Pancreas (tissue), 10 donors: ENCODE results near the gene GCN1. TPM values are rescaled to one million over a fixed set of nuclear protein-coding genes. Genes with fewer than 3 reads are reported as not detected.
A peak's percentile ranks its signal among the peaks of the same experiment; 100 is the strongest.

Experiments used
- ATAC-seq, 4 donors: fragments of 200-7000 bp; cut with Tn5 transposase; one replicate each; pipeline versions ENCODE4 v1.8.0 to v1.9.1; 2020; ENCODE audit warnings: mild to moderate bottlenecking in 4 of 4, moderate library complexity in 4 of 4
- DNase-seq, 6 donors: peaks; one replicate each; pipeline ENCODE4 v3.0.0-alpha.2; 2020
- FAIRE-seq: peaks from 2 replicates; lab custom pipeline; 2012; peaks lifted over from hg19 to GRCh38; lab: Jason Lieb, UNC
- H3K27ac ChIP-seq, 4 donors: fragments of 200-600 bp; sonication (generic); 1 replicate in 3 of 4; 2 replicates in 1 of 4; pipeline versions ENCODE4 v1.5.0 to v1.8.0; 2020
- H3K27me3 ChIP-seq, 4 donors: fragments of 200-600 bp; one replicate each; pipeline ENCODE4 v1.8.0; 2021
- H3K36me3 ChIP-seq, 3 donors: fragments of 200-600 bp; sonication (generic) in 1 of 3; one replicate each; pipeline versions ENCODE4 v1.5.0 to v1.8.0; 2020 to 2021
- H3K4me1 ChIP-seq, 3 donors: fragments of 200-600 bp; one replicate each; pipeline ENCODE4 v1.8.0; 2021
- H3K4me3 ChIP-seq, 4 donors: fragments of 200-600 bp; sonication (generic) in 2 of 4; one replicate each; pipeline versions ENCODE4 v1.5.0 to v1.8.0; 2020 to 2021
- H3K9me3 ChIP-seq, 4 donors: fragments of 200-600 bp; one replicate each; pipeline ENCODE4 v1.8.0; 2021
- CTCF ChIP-seq, 4 donors: fragments of 200-600 bp; sonication (generic) in 3 of 4; IDR thresholded peaks; one replicate each; pipeline versions ENCODE4 v1.5.0 to v1.8.0; 2021; ENCODE audit warnings: antibody characterized with exemption in 4 of 4
- WGBS, 2 donors: extraction: QIAGEN DNeasy Blood & Tissue Kit; methylation state at CpG; one replicate each; pipeline ENCODE4 v1.1.7; 2013; 5-methylcytosine and 5-hydroxymethylcytosine counted together
- intact Hi-C, 3 donors: fragments of 100-400 bp; cut with DNase I; formaldehyde crosslinking; loops; one replicate each; pipeline versions ENCODE4 v1.11.1 to v1.14.2; 2022
- polyA plus RNA-seq, 2 donors: library from polyadenylated mRNA; stranded (reverse); fragments of 200-250 nt; gene quantifications; one replicate each; pipeline ENCODE4 v1.2.3, GENCODE V29; 2013
- total RNA-seq, 6 donors: library from RNA; stranded (reverse); fragmentation: NEBNext Ultra II Directional in 4 of 6; extraction: Animal tissue kit (Norgen Biotek cat#: 25700) in 4 of 6; gene quantifications; one replicate each; pipeline versions ENCODE4 v1.2.1 to v1.2.4, GENCODE V29; 2021 to 2023
- donor health status: healthy with polysubstance abuse.
- donor health status: DM: no; HTN: no; CAD: no; lungs with moderate emphysema.
- donor health status: DM: no; HTN: no; CAD: no.
- donor health status: control.
- donor health status: control.
- donor health status: Bipolar disorder and iron deficiency.
- donor health status: DM: yes; HTN: yes; CAD: no.
- donor health status: DM: no; HTN: no; CAD: no.
- donor health status: DM: no; HTN: no; CAD: no.
- donor health status: DM: yes; HTN: yes; CAD: no.

The GCN1 gene
- total and polyA plus RNA-seq, 8 donors, result 18.9 to 54.1 (median 37.7) TPM

GRCh38 chr12:120216742-120217605 is 22.5 kb upstream of the GCN1 start:
- WGBS, 2 donors, result 89 to 92% methylated on average over 32 of the region's 32 CpGs

GRCh38 chr12:120215766-120216735 is 21.5 kb upstream of the GCN1 start:
- H3K27me3 ChIP-seq, result no peaks in the 10 kb centered on the region

More at GRCh38 chr12:120216742-120217605, 22.5 kb upstream of the GCN1 start:
- no peak overlapping the region for H3K27ac ChIP-seq
- H3K27me3 ChIP-seq, result no peaks in the 10 kb centered on the region
- peaks cover 0 to 62% (median 12%) of the 10 kb centered on the region in 3 donors for H3K36me3 ChIP-seq
- H3K9me3 ChIP-seq, result no peaks in the 10 kb centered on the region
- intact Hi-C loops, result loop anchor here in 1 of 3 donors (10.0 kb wide), 1 partner anchor 48 kb away; the partner anchor contains the start of gene PXN
- no peak for TF ChIP-seq CTCF (IDR thresholded peaks at IDR 0.05)
- H3K4me3 ChIP-seq, result no peak overlapping the region
- no peak for ATAC-seq
- peak in 1 of 6 donors; percentile 77 for DNase-seq
- FAIRE-seq, result no peak
- H3K4me1 ChIP-seq, result no peaks in the 10 kb centered on the region

GRCh38 chr12:120215357-120215735 is 20.8 kb upstream of the GCN1 start:
- 92 to 96% methylated on average over 15 of the region's 15 CpGs for WGBS, 2 donors
- FAIRE-seq, result no peak
- no peak overlapping the region for H3K27ac ChIP-seq
- DNase-seq, result no peak
- ATAC-seq, result no peak
- no peak overlapping the region for H3K4me3 ChIP-seq
- H3K4me1 ChIP-seq, result no peaks in the 10 kb centered on the region
- TF ChIP-seq CTCF (IDR thresholded peaks at IDR 0.05), result no peak
- peaks cover 0 to 49% (median 12%) of the 10 kb centered on the region in 3 donors for H3K36me3 ChIP-seq
- intact Hi-C loops, result loop anchor here in 1 of 3 donors (10.0 kb wide), 1 partner anchor 49 kb away; the partner anchor contains the start of gene PXN
- no peaks in the 10 kb centered on the region for H3K9me3 ChIP-seq
- no peaks in the 10 kb centered on the region for H3K27me3 ChIP-seq

More at GRCh38 chr12:120215766-120216735, 21.5 kb upstream of the GCN1 start:
- H3K36me3 ChIP-seq, result peaks cover 0 to 56% (median 12%) of the 10 kb centered on the region in 3 donors
- DNase-seq (no peak), FAIRE-seq (no peak), ATAC-seq (no peak)
- no peaks in the 10 kb centered on the region for H3K4me1 ChIP-seq
- intact Hi-C loops, result loop anchor here in 1 of 3 donors (10.0 kb wide), 1 partner anchor 49 kb away; the partner anchor contains the start of gene PXN
- WGBS, 2 donors, result 87 to 90% methylated on average over 19 to 23 of the region's 23 CpGs
- no peak overlapping the region for H3K4me3 ChIP-seq
- no peak for TF ChIP-seq CTCF (IDR thresholded peaks at IDR 0.05)
- no peaks in the 10 kb centered on the region for H3K9me3 ChIP-seq
- no peak overlapping the region for H3K27ac ChIP-seq

- no peak for ATAC-seq
- WGBS, 2 donors, result 91 to 93% methylated on average over 33 to 34 of the region's 34 CpGs
- Histone ChIP-seq H3K4me3 (no peak overlapping the region), H3K36me3 (peaks cover 0 to 47% (median 12%) of the 10 kb centered on the region in 3 donors), H3K9me3 (no peaks in the 10 kb centered on the region), H3K27ac (no peak overlapping the region), H3K4me1 (no peaks in the 10 kb centered on the region), H3K27me3 (no peaks in the 10 kb centered on the region)
- intact Hi-C loops, result loop anchor here in 1 of 3 donors (10.0 kb wide), 1 partner anchor 50 kb away; the partner anchor contains the start of gene PXN
- TF ChIP-seq CTCF (IDR thresholded peaks at IDR 0.05), result no peak
- no peak for FAIRE-seq
- peak in 1 of 6 donors; percentile 74 for DNase-seq
Observed at GRCh38 chr12:120214626-120215356, 20.3 kb upstream of the GCN1 start.
